ENCODE data around the gene TRAF3IP3. TPM values are rescaled to one million over a fixed set of nuclear protein-coding genes. Genes with fewer than 3 reads are reported as not detected.

Gene TRAF3IP3
- total and polyA plus RNA-seq, 2 of the 13 experiments (the other 11 are each of a cell fraction or from before 2014, with no cell fraction given), result not detected

DNA sequence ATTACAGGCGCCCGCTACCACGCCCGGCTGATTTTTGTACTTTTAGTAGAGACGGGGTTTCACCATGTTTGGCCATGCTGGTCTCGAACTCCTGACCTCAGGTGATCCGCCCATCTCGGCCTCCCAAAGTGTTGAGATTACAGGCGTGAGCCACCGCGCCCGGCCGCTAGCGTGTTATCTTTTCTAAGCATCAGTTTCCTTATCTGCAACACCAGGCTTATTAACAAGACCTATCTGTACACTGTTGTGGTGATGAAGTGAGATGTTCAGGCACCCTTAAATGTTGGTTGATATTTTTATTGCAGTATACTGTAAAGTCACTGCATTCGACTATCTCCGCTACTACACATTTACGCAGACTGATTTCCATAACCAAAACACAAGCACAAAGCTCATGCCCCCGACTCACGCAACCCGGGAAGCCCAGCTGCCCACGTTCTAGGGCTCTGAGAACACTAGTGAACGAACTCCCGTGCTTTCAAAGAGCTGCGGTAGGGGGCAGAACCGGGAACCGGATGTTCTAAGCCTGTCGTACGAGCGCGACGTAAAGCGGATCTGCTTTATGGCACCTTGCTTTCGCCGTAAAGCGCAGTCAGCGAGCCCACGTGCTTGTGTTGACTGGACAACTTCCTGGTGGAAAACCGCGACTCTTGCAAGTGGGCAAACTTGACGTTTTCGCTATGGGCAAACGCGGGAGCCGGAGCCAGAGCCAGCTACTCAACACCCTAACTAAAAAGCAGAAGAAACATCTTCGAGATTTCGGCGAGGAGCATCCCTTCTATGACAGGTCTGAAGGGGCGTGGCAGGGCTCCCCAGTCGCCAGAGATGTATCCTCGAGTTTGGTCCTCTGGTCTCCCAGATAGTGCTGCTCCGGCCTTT is 71.8 kb downstream of the TRAF3IP3 start, which contains the start of gene UTP25 (continued):
- TF ChIP-seq, protein P1, sequence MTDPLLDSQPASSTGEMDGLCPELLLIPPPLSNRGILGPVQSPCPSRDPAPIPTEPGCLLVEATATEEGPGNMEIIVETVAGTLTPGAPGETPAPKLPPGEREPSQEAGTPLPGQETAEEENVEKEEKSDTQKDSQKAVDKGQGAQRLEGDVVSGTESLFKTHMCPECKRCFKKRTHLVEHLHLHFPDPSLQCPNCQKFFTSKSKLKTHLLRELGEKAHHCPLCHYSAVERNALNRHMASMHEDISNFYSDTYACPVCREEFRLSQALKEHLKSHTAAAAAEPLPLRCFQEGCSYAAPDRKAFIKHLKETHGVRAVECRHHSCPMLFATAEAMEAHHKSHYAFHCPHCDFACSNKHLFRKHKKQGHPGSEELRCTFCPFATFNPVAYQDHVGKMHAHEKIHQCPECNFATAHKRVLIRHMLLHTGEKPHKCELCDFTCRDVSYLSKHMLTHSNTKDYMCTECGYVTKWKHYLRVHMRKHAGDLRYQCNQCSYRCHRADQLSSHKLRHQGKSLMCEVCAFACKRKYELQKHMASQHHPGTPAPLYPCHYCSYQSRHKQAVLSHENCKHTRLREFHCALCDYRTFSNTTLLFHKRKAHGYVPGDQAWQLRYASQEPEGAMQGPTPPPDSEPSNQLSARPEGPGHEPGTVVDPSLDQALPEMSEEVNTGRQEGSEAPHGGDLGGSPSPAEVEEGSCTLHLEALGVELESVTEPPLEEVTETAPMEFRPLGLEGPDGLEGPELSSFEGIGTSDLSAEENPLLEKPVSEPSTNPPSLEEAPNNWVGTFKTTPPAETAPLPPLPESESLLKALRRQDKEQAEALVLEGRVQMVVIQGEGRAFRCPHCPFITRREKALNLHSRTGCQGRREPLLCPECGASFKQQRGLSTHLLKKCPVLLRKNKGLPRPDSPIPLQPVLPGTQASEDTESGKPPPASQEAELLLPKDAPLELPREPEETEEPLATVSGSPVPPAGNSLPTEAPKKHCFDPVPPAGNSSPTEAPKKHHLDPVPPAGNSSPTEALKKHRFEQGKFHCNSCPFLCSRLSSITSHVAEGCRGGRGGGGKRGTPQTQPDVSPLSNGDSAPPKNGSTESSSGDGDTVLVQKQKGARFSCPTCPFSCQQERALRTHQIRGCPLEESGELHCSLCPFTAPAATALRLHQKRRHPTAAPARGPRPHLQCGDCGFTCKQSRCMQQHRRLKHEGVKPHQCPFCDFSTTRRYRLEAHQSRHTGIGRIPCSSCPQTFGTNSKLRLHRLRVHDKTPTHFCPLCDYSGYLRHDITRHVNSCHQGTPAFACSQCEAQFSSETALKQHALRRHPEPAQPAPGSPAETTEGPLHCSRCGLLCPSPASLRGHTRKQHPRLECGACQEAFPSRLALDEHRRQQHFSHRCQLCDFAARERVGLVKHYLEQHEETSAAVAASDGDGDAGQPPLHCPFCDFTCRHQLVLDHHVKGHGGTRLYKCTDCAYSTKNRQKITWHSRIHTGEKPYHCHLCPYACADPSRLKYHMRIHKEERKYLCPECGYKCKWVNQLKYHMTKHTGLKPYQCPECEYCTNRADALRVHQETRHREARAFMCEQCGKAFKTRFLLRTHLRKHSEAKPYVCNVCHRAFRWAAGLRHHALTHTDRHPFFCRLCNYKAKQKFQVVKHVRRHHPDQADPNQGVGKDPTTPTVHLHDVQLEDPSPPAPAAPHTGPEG (CRISPR knock-in tag; IDR thresholded peaks at IDR 0.05), result no peak
- TF ChIP-seq ZMYM4 (CRISPR knock-in tag; IDR thresholded peaks at IDR 0.05) (peak; percentile 98), ZNF3 (CRISPR knock-in tag; IDR thresholded peaks at IDR 0.05) (no peak), KLF12 (CRISPR knock-in tag; IDR thresholded peaks at IDR 0.05; ENCODE audit: borderline replicate concordance) (peak; percentile 63; the same call in 1 of the 2 replicates), TOPORS (CRISPR knock-in tag; IDR thresholded peaks at IDR 0.05) (no peak), KDM6A (CRISPR knock-in tag; IDR thresholded peaks at IDR 0.05; ENCODE audit: low read depth) (no peak), SIN3A (IDR thresholded peaks at IDR 0.05; ENCODE audit: borderline replicate concordance, low read depth, low read length) (peak; percentile 98), ZNF569 (CRISPR knock-in tag; IDR thresholded peaks at IDR 0.05; ENCODE audit: borderline replicate concordance) (no peak), SMAD3 (CRISPR knock-in tag; IDR thresholded peaks at IDR 0.05) (peak; percentile 85), ZNF598 (CRISPR knock-in tag; IDR thresholded peaks at IDR 0.05; ENCODE audit: borderline replicate concordance) (peak; percentile 68; the same call in 1 of the 2 replicates)
- TF ChIP-seq, protein P2, sequence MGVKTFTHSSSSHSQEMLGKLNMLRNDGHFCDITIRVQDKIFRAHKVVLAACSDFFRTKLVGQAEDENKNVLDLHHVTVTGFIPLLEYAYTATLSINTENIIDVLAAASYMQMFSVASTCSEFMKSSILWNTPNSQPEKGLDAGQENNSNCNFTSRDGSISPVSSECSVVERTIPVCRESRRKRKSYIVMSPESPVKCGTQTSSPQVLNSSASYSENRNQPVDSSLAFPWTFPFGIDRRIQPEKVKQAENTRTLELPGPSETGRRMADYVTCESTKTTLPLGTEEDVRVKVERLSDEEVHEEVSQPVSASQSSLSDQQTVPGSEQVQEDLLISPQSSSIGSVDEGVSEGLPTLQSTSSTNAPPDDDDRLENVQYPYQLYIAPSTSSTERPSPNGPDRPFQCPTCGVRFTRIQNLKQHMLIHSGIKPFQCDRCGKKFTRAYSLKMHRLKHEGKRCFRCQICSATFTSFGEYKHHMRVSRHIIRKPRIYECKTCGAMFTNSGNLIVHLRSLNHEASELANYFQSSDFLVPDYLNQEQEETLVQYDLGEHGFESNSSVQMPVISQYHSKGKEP (CRISPR knock-in tag; IDR thresholded peaks at IDR 0.05), result no peak
- TF ChIP-seq, protein P3, sequence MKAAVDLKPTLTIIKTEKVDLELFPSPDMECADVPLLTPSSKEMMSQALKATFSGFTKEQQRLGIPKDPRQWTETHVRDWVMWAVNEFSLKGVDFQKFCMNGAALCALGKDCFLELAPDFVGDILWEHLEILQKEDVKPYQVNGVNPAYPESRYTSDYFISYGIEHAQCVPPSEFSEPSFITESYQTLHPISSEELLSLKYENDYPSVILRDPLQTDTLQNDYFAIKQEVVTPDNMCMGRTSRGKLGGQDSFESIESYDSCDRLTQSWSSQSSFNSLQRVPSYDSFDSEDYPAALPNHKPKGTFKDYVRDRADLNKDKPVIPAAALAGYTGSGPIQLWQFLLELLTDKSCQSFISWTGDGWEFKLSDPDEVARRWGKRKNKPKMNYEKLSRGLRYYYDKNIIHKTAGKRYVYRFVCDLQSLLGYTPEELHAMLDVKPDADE (CRISPR knock-in tag; IDR thresholded peaks at IDR 0.05), result no peak
- TF ChIP-seq, protein P4, sequence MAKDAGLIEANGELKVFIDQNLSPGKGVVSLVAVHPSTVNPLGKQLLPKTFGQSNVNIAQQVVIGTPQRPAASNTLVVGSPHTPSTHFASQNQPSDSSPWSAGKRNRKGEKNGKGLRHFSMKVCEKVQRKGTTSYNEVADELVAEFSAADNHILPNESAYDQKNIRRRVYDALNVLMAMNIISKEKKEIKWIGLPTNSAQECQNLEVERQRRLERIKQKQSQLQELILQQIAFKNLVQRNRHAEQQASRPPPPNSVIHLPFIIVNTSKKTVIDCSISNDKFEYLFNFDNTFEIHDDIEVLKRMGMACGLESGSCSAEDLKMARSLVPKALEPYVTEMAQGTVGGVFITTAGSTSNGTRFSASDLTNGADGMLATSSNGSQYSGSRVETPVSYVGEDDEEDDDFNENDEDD (CRISPR knock-in tag; IDR thresholded peaks at IDR 0.05; ENCODE audit: borderline replicate concordance), result peak; percentile 78; the same call in 1 of the 2 replicates
- TF ChIP-seq, protein P5, sequence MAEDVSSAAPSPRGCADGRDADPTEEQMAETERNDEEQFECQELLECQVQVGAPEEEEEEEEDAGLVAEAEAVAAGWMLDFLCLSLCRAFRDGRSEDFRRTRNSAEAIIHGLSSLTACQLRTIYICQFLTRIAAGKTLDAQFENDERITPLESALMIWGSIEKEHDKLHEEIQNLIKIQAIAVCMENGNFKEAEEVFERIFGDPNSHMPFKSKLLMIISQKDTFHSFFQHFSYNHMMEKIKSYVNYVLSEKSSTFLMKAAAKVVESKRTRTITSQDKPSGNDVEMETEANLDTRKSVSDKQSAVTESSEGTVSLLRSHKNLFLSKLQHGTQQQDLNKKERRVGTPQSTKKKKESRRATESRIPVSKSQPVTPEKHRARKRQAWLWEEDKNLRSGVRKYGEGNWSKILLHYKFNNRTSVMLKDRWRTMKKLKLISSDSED (CRISPR knock-in tag; IDR thresholded peaks at IDR 0.05), result no peak
- TF ChIP-seq, protein P6, sequence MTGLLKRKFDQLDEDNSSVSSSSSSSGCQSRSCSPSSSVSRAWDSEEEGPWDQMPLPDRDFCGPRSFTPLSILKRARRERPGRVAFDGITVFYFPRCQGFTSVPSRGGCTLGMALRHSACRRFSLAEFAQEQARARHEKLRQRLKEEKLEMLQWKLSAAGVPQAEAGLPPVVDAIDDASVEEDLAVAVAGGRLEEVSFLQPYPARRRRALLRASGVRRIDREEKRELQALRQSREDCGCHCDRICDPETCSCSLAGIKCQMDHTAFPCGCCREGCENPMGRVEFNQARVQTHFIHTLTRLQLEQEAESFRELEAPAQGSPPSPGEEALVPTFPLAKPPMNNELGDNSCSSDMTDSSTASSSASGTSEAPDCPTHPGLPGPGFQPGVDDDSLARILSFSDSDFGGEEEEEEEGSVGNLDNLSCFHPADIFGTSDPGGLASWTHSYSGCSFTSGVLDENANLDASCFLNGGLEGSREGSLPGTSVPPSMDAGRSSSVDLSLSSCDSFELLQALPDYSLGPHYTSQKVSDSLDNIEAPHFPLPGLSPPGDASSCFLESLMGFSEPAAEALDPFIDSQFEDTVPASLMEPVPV (CRISPR knock-in tag; IDR thresholded peaks at IDR 0.05), result no peak

Data from HepG2 (cell line).